Ishikawa (cell line): Measurements from ENCODE around the gene NT5M.
A peak's percentile ranks its signal among the peaks of the same experiment; 100 is the strongest.

Experiments used
- CEBPB ChIP-seq: IDR thresholded peaks from 2 replicates; pipeline ENCODE4 v1.6.1; 2012
- EGR1 ChIP-seq: IDR thresholded peaks from 2 replicates; pipeline ENCODE4 v1.6.1; 2012
- EP300 ChIP-seq: IDR thresholded peaks from 2 replicates; pipeline ENCODE4 v1.6.1; 2012; ENCODE audit warnings: borderline replicate concordance
- FOXM1 ChIP-seq: IDR thresholded peaks from 2 replicates; pipeline ENCODE4 v1.6.1; 2012; ENCODE audit warnings: low read depth, borderline replicate concordance
- MAX ChIP-seq: IDR thresholded peaks from 2 replicates; pipeline ENCODE4 v1.6.1; 2012
- NFIC ChIP-seq: IDR thresholded peaks from 2 replicates; pipeline ENCODE4 v1.6.1; 2012
- RAD21 ChIP-seq: IDR thresholded peaks from 2 replicates; pipeline ENCODE4 v1.6.1; 2012; ENCODE audit warnings: low read depth
- REST ChIP-seq: IDR thresholded peaks from 2 replicates; pipeline ENCODE4 v1.6.1; 2012; ENCODE audit warnings: low read depth, mild to moderate bottlenecking
- TCF12 ChIP-seq: IDR thresholded peaks from 2 replicates; pipeline ENCODE4 v1.6.1; 2012; ENCODE audit warnings: low read depth
- TEAD4 ChIP-seq: IDR thresholded peaks from 2 replicates; pipeline ENCODE4 v1.6.1; 2012
- USF1 ChIP-seq: IDR thresholded peaks from 2 replicates; pipeline ENCODE4 v1.6.1; 2012
- YY1 ChIP-seq: IDR thresholded peaks from 2 replicates; pipeline ENCODE4 v1.6.1; 2012; ENCODE audit warnings: low read depth
- ZBTB7A ChIP-seq: IDR thresholded peaks from 2 replicates; pipeline ENCODE4 v1.6.1; 2012; ENCODE audit warnings: low read depth

NT5M gene

GRCh38 chr17:17309356-17309755 lies 6.2 kb downstream of the NT5M start:
- TF ChIP-seq USF1 (no peak), YY1 (no peak), ZBTB7A (no peak)

- TF ChIP-seq RAD21 (peak; percentile 42; the same call in 1 of the 2 replicates), TCF12 (no peak)
Observed at GRCh38 chr17:17313350-17313991, 10.3 kb downstream of the NT5M start.

- TF ChIP-seq YY1 (no peak), EGR1 (no peak), ZBTB7A (no peak), NFIC (no peak), TCF12 (no peak)
Observed at GRCh38 chr17:17314501-17315071, 11.4 kb downstream of the NT5M start.

GRCh38 chr17:17315142-17315821 lies 12.1 kb downstream of the NT5M start:
- TF ChIP-seq EP300: no peak
- TF ChIP-seq TEAD4: no peak
- TF ChIP-seq USF1: no peak
- TF ChIP-seq REST: no peak
- TF ChIP-seq RAD21: no peak
- no peak for TF ChIP-seq EGR1
- no peak for TF ChIP-seq MAX

GRCh38 chr17:17320188-17320910 lies 17.2 kb downstream of the NT5M start:
- TF ChIP-seq NFIC: no peak
- no peak for TF ChIP-seq EGR1
- TF ChIP-seq TCF12: no peak
- no peak for TF ChIP-seq CEBPB
- TF ChIP-seq YY1: no peak
- no peak for TF ChIP-seq ZBTB7A
- TF ChIP-seq USF1: no peak

- TF ChIP-seq EGR1 (no peak), CEBPB (no peak), FOXM1 (no peak), TCF12 (no peak), REST (no peak), MAX (no peak), USF1 (no peak), EP300 (no peak), YY1 (no peak), RAD21 (no peak)
Observed at GRCh38 chr17:17320911-17321220, 17.7 kb downstream of the NT5M start.
